Endodermal cell (in vitro differentiated cells): ENCODE data around the gene IRS2. TPM values are rescaled to one million over a fixed set of nuclear protein-coding genes. Genes with fewer than 3 reads are reported as not detected.

Experiments
- DNase-seq: peaks from one replicate; pipeline ENCODE4 v3.0.0-alpha.2; 2017
- H3K27ac ChIP-seq: 2 replicates; pipeline ENCODE4 v1.5.1; 2013; ENCODE audit warnings: mild to moderate bottlenecking, low read depth, low read length, moderate library complexity
- H3K27me3 ChIP-seq: 2 replicates; pipeline ENCODE4 v1.6.1; 2013; ENCODE audit warnings: mild to moderate bottlenecking, low read length, moderate library complexity; ENCODE audit not compliant: insufficient read depth, control insufficient read depth, poor library complexity, severe bottlenecking
- H3K36me3 ChIP-seq: 2 replicates; pipeline ENCODE4 v1.7.0; 2013; ENCODE audit warnings: mild to moderate bottlenecking, low read length, moderate library complexity; ENCODE audit not compliant: control insufficient read depth, insufficient read depth
- H3K4me1 ChIP-seq: one replicate; pipeline ENCODE4 v1.7.0; 2013; ENCODE audit warnings: low read length; ENCODE audit not compliant: control insufficient read depth, insufficient read depth
- H3K4me3 ChIP-seq: 2 replicates; pipeline ENCODE4 v1.5.1; 2013; ENCODE audit warnings: mild to moderate bottlenecking, low read length, moderate library complexity
- H3K9ac ChIP-seq: 2 replicates; pipeline ENCODE4 v1.6.1; 2013; ENCODE audit warnings: mild to moderate bottlenecking, low read length, moderate library complexity; ENCODE audit not compliant: poor library complexity, severe bottlenecking; ENCODE audit errors: extremely low read depth
- H3K9me3 ChIP-seq: 2 replicates; pipeline ENCODE4 v1.6.1; 2013; ENCODE audit warnings: mild to moderate bottlenecking, low read length, moderate library complexity; ENCODE audit not compliant: control insufficient read depth
- H3K27ac Mint-ChIP-seq: 2 replicates; pipeline ENCODE4 v1.8.0; 2020; ENCODE audit warnings: mixed read lengths
- H3K27me3 Mint-ChIP-seq: 2 replicates; pipeline ENCODE4 v1.8.0; 2021; ENCODE audit warnings: mild to moderate bottlenecking, mixed read lengths; ENCODE audit not compliant: insufficient read depth
- H3K36me3 Mint-ChIP-seq: 2 replicates; pipeline ENCODE4 v1.8.0; 2020; ENCODE audit warnings: low read depth, mixed read lengths
- H3K4me1 Mint-ChIP-seq: 2 replicates; pipeline ENCODE4 v1.8.0; 2020; ENCODE audit warnings: mixed read lengths
- H3K4me3 Mint-ChIP-seq: 2 replicates; pipeline ENCODE4 v1.8.0; 2020; ENCODE audit warnings: mild to moderate bottlenecking, moderate library complexity, mixed read lengths
- H3K9me3 Mint-ChIP-seq: 2 replicates; pipeline ENCODE4 v1.8.0; 2020; ENCODE audit warnings: mild to moderate bottlenecking, mixed read lengths
- WGBS, 2 experiments: methylation state at CpG; one replicate each; pipeline versions ENCODE4 v1.1.5 to v1.1.7; 2013; ENCODE audit warnings: missing lambda C conversion rate in 2 of 2, mixed read lengths in 1 of 2; ENCODE audit not compliant: insufficient coverage in 1 of 2, insufficient read length in 1 of 2; 5-methylcytosine and 5-hydroxymethylcytosine counted together
- total RNA-seq, 2 donors: library from RNA; stranded (reverse); fragmentation: NEBNext Ultra II Directional in 1 of 2; extraction: Animal tissue kit (Norgen Biotek cat#: 25700) in 1 of 2; gene quantifications; 2 replicates in 1 of 2; 3 replicates in 1 of 2; pipeline ENCODE4 v1.2.1, GENCODE V29; 2021
- TF ChIP-seq, protein P1 (sequence below): fragments of 200-600 bp; sonication (generic); conservative IDR thresholded peaks from 2 replicates; pipeline ENCODE4 v1.5.0; 2021; ENCODE audit warnings: antibody characterized with exemption, mild to moderate bottlenecking

IRS2 gene
- total RNA-seq, 2 donors from 2014 or later: 16.9 to 23.7 TPM

- H3K4me1 Mint-ChIP-seq: peaks cover 4% of the 10 kb centered on the region
- Histone ChIP-seq H3K9me3 (no peaks in the 10 kb centered on the region), H3K27me3 (no peaks in the 10 kb centered on the region), H3K36me3 (no peaks in the 10 kb centered on the region), H3K27ac (no peak overlapping the region), H3K4me1 (no peaks in the 10 kb centered on the region), H3K9ac (no peak overlapping the region), H3K4me3 (no peak overlapping the region)
- 68 to 82% methylated on average over 6 to 9 of the region's 9 CpGs for WGBS, 2 experiments
- TF ChIP-seq, protein P1, sequence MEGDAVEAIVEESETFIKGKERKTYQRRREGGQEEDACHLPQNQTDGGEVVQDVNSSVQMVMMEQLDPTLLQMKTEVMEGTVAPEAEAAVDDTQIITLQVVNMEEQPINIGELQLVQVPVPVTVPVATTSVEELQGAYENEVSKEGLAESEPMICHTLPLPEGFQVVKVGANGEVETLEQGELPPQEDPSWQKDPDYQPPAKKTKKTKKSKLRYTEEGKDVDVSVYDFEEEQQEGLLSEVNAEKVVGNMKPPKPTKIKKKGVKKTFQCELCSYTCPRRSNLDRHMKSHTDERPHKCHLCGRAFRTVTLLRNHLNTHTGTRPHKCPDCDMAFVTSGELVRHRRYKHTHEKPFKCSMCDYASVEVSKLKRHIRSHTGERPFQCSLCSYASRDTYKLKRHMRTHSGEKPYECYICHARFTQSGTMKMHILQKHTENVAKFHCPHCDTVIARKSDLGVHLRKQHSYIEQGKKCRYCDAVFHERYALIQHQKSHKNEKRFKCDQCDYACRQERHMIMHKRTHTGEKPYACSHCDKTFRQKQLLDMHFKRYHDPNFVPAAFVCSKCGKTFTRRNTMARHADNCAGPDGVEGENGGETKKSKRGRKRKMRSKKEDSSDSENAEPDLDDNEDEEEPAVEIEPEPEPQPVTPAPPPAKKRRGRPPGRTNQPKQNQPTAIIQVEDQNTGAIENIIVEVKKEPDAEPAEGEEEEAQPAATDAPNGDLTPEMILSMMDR: no peak
- no peak overlapping the region for H3K27ac Mint-ChIP-seq
- H3K36me3 Mint-ChIP-seq: no peaks in the 10 kb centered on the region
- no peak overlapping the region for H3K4me3 Mint-ChIP-seq
- DNase-seq: no peak
- no peaks in the 10 kb centered on the region for H3K9me3 Mint-ChIP-seq
- no peaks in the 10 kb centered on the region for H3K27me3 Mint-ChIP-seq
Observed at GRCh38 chr13:109817591-109818535, 31.5 kb upstream of the IRS2 start.

- peaks cover 4% of the 10 kb centered on the region for H3K4me1 Mint-ChIP-seq
- TF ChIP-seq, protein P1: no peak
- H3K27me3 ChIP-seq: no peaks in the 10 kb centered on the region
- no peak overlapping the region for H3K27ac Mint-ChIP-seq
- no peaks in the 10 kb centered on the region for H3K27me3 Mint-ChIP-seq
- no peaks in the 10 kb centered on the region for H3K9me3 ChIP-seq
- no peaks in the 10 kb centered on the region for H3K4me1 ChIP-seq
- H3K9me3 Mint-ChIP-seq: no peaks in the 10 kb centered on the region
- no peak overlapping the region for H3K4me3 Mint-ChIP-seq
- no peaks in the 10 kb centered on the region for H3K36me3 ChIP-seq
- H3K4me3 ChIP-seq: no peak overlapping the region
- H3K27ac ChIP-seq: peak overlapping the region; percentile 47
- 83 to 85% methylated on average over 3 to 4 of the region's 4 CpGs for WGBS, 2 experiments
- H3K36me3 Mint-ChIP-seq: no peaks in the 10 kb centered on the region
- H3K9ac ChIP-seq: no peak overlapping the region
- DNase-seq: no peak
Observed at GRCh38 chr13:109816808-109817203, 30.4 kb upstream of the IRS2 start.

DNA sequence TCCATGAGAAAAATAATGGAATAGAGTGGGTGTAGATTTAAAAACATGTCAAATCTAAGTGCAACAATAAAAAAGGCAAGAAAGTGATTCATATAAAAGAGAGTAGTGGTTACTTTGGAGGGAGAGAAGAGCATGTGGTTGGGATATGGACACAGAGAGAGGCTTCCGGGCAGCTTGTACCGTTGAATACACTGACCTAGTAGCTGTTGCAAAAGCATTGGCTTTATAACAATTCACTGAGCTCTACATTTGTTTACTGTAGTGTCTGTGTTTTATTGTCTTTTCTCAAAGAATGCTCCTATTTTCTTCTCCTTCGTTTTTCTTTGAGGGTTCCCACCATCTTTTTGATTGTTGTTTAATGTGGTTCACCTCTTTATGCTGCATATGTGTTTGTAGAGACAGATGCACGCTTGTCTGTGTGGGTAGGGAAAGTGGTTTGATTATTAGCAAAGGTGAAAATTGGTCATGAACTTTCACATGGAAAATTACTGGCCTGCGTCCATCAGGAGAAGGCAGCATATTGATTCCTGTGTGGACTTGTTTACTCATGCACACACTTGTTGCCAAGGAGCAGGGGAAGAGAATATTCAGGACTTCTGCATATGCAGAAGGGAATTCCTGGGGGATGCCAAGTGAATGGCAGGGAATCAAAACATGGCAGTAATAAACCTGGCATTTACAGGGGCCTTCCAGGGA is 29.9 kb upstream of the IRS2 start:
- H3K4me1 ChIP-seq: no peaks in the 10 kb centered on the region
- H3K9ac ChIP-seq: no peak overlapping the region
- no peak overlapping the region for H3K27ac ChIP-seq
- no peaks in the 10 kb centered on the region for H3K9me3 ChIP-seq
- H3K4me1 Mint-ChIP-seq: peaks cover 4% of the 10 kb centered on the region
- H3K9me3 Mint-ChIP-seq: no peaks in the 10 kb centered on the region
- no peak overlapping the region for H3K27ac Mint-ChIP-seq
- DNase-seq: no peak
- H3K4me3 ChIP-seq: no peak overlapping the region
- no peaks in the 10 kb centered on the region for H3K36me3 ChIP-seq
- H3K36me3 Mint-ChIP-seq: no peaks in the 10 kb centered on the region
- 88% methylated on average over 3 to 5 of the region's 5 CpGs for WGBS, 2 experiments
- no peak overlapping the region for H3K4me3 Mint-ChIP-seq
- H3K27me3 ChIP-seq: no peaks in the 10 kb centered on the region
- no peaks in the 10 kb centered on the region for H3K27me3 Mint-ChIP-seq
- TF ChIP-seq, protein P1: no peak
